Peyer's patch (tissue), 4 donors: ENCODE results near the gene HERPUD1. TPM values are rescaled to one million over a fixed set of nuclear protein-coding genes. Genes with fewer than 3 reads are reported as not detected.

ENCODE experiments used
- DNase-seq, 3 donors: peaks; one replicate each; pipeline ENCODE4 v3.0.0-alpha.2; 2017 to 2019
- H3K27ac ChIP-seq, 4 donors: fragments of 200-600 bp; sonication (generic); one replicate each; pipeline ENCODE4 v1.5.1; 2016 to 2019
- H3K27me3 ChIP-seq, 2 donors: fragments of 200-600 bp; sonication (generic); one replicate each; pipeline ENCODE4 v1.5.1; 2019
- H3K36me3 ChIP-seq, 3 donors: fragments of 200-600 bp; sonication (generic); one replicate each; pipeline ENCODE4 v1.5.1; 2016 to 2019
- H3K4me1 ChIP-seq, 4 donors: fragments of 200-600 bp; sonication (generic); one replicate each; pipeline ENCODE4 v1.5.1; 2016 to 2019
- H3K4me3 ChIP-seq, 4 donors: fragments of 200-600 bp; sonication (generic); 1 replicate in 3 of 4; 2 replicates in 1 of 4; pipeline ENCODE4 v1.5.1; 2016 to 2019; ENCODE audit warnings: mild to moderate bottlenecking in 1 of 4
- H3K9me3 ChIP-seq, 4 donors: fragments of 200-600 bp; sonication (generic); one replicate each; pipeline ENCODE4 v1.5.1; 2016 to 2019; ENCODE audit warnings: mild to moderate bottlenecking in 1 of 4
- POLR2A ChIP-seq, 2 donors: fragments of 450-650 bp; IDR thresholded peaks; one replicate each; pipeline ENCODE4 v1.5.1; 2017; ENCODE audit warnings: antibody characterized with exemption in 2 of 2, mild to moderate bottlenecking in 2 of 2, moderate library complexity in 2 of 2
- total RNA-seq, 4 donors: library from RNA; depleted of rRNA; stranded (reverse); fragments of >200 nt; gene quantifications; one replicate each; pipeline ENCODE4 v1.1.0, GENCODE V29; 2016
- TF ChIP-seq, protein P1 (sequence below), 6 experiments: fragments of 450-650 bp in 4 of 6; fragments of 200-600 bp in 2 of 6; sonication (generic) in 1 of 6; IDR thresholded peaks; one replicate each; pipeline ENCODE4 v1.5.1; 2017 to 2019; ENCODE audit warnings: antibody characterized with exemption in 6 of 6, mild to moderate bottlenecking in 3 of 6, moderate library complexity in 1 of 6

Gene HERPUD1
- total RNA-seq, 4 donors from 2014 or later: 86.0 to 143 (median 108) TPM

DNA sequence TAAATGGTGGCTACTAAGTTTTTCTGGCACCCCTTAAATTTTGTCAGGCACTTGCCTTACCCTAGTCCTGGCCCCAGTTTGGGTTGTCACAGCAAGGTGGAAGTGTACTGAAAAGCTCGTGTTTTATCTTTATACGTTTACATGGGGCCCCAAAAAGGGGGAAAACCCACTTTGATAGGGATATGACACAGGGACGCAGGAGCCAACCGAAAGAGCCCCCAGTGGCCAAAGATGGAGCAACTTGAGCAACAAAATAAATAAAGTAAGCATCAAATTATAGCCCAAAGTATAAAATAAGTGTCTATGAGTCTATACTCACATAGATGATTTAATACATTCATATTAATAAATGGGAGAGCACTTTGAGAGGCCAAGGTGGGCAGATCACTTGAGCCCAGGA, 24.8 kb downstream of the HERPUD1 start:
- no peaks in the 10 kb centered on the region for H3K4me1 ChIP-seq
- no peak for TF ChIP-seq POLR2A (IDR thresholded peaks at IDR 0.05)
- TF ChIP-seq, protein P1, sequence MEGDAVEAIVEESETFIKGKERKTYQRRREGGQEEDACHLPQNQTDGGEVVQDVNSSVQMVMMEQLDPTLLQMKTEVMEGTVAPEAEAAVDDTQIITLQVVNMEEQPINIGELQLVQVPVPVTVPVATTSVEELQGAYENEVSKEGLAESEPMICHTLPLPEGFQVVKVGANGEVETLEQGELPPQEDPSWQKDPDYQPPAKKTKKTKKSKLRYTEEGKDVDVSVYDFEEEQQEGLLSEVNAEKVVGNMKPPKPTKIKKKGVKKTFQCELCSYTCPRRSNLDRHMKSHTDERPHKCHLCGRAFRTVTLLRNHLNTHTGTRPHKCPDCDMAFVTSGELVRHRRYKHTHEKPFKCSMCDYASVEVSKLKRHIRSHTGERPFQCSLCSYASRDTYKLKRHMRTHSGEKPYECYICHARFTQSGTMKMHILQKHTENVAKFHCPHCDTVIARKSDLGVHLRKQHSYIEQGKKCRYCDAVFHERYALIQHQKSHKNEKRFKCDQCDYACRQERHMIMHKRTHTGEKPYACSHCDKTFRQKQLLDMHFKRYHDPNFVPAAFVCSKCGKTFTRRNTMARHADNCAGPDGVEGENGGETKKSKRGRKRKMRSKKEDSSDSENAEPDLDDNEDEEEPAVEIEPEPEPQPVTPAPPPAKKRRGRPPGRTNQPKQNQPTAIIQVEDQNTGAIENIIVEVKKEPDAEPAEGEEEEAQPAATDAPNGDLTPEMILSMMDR (IDR thresholded peaks at IDR 0.05): no peak
- H3K36me3 ChIP-seq: no peaks in the 10 kb centered on the region
- no peak for DNase-seq
- H3K9me3 ChIP-seq: no peaks in the 10 kb centered on the region
- no peak overlapping the region for H3K4me3 ChIP-seq
- H3K27ac ChIP-seq: no peak overlapping the region
- no peaks in the 10 kb centered on the region for H3K27me3 ChIP-seq

DNA sequence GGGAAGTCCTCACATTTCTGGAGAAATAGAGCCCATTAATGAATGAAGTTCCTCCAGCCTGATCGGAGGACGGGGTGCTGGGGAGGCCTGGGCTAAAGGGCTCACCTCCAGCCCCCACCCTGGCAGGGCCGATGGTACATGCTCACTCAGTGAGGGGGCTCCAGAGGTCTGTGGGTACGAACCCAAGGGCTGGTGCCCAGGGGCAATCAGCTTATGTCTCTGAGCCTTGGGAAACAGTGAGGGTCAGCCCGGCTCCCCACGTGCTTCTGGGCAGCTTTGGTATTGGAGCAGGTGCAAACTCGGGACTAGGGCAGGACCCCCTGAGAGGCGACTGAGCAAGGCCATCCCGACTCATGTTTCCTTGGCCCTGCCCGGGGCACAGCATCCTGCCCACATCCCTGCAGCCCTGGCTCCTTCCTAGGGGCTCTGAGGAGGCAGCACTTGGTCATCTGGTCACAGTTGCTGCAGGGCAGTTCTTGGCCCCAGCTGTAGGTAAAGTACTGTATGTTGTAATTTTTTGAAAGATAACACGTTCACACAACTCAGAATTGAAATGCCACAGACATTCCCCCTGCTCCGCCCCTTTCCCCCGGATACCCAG, 28.8 kb downstream of the HERPUD1 start:
- DNase-seq: no peak
- Histone ChIP-seq H3K4me1 (peaks cover 0 to 8% (median 7%) of the 10 kb centered on the region in 4 donors), H3K27me3 (no peaks in the 10 kb centered on the region), H3K4me3 (no peak overlapping the region), H3K36me3 (no peaks in the 10 kb centered on the region), H3K27ac (no peak overlapping the region), H3K9me3 (no peaks in the 10 kb centered on the region)
- TF ChIP-seq, protein P1 (IDR thresholded peaks at IDR 0.05): no peak
- no peak for TF ChIP-seq POLR2A (IDR thresholded peaks at IDR 0.05)

DNA sequence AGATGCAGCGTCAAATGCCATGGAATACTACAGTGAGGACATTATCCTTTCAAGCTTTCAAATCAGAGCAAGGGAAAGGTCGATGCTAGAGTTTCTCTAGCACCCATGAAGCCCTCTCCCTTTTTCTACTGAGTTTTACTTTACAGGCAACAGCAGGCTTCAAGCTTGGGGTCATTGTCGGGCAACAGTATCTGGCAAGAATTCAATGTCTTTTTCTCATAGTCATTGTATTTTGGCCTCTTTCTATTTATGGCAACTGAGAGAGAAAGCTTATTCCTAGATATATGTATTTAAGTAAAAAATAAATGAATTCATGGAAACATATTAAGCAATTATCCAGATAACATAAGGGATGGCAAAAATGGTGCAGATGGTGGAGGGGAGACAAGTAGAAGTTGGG, 29.4 kb downstream of the HERPUD1 start:
- TF ChIP-seq, protein P1 (IDR thresholded peaks at IDR 0.05): no peak
- no peak for TF ChIP-seq POLR2A (IDR thresholded peaks at IDR 0.05)
- DNase-seq: no peak

DNA sequence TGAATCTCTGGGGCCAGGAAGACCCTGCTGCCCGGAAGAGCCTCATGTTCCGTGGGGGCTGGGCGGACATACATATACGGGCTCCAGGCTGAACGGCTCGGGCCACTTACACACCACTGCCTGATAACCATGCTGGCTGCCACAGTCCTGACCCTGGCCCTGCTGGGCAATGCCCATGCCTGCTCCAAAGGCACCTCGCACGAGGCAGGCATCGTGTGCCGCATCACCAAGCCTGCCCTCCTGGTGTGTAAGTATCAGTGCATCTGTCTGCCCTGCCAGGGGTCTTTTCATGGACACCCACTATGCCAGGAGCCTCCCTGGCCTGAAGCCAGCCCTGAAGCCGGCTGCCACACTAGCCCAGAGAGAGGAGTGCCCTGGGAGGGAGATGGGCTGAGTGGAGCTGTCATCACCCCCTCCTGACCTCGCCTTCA, 29.9 kb downstream of the HERPUD1 start, which contains the start of gene CETP:
TSS of gene CETP (plus strand) at position 100 of the 431 bp plus-strand sequence. CDS start at position 130, 30 bp downstream.
- H3K9me3 ChIP-seq: no peaks in the 10 kb centered on the region
- no peak within 1 kb of the TSS for H3K27ac ChIP-seq
- H3K4me1 ChIP-seq: peaks cover 0 to 8% (median 7%) of the 10 kb centered on the region in 4 donors
- no peak for TF ChIP-seq POLR2A (IDR thresholded peaks at IDR 0.05)
- TF ChIP-seq, protein P1 (IDR thresholded peaks at IDR 0.05): no peak
- no peak for DNase-seq
- no peak within 1 kb of the TSS for H3K4me3 ChIP-seq
- no peaks in the 10 kb centered on the region for H3K27me3 ChIP-seq
- H3K36me3 ChIP-seq: no peaks in the 10 kb centered on the region

More for the DNA sequence above, 29.4 kb downstream of the HERPUD1 start:
- no peak overlapping the region for H3K4me3 ChIP-seq
- peaks cover 0 to 8% (median 7%) of the 10 kb centered on the region in 4 donors for H3K4me1 ChIP-seq
- no peaks in the 10 kb centered on the region for H3K36me3 ChIP-seq
- no peaks in the 10 kb centered on the region for H3K27me3 ChIP-seq
- H3K9me3 ChIP-seq: no peaks in the 10 kb centered on the region
- H3K27ac ChIP-seq: no peak overlapping the region

DNA sequence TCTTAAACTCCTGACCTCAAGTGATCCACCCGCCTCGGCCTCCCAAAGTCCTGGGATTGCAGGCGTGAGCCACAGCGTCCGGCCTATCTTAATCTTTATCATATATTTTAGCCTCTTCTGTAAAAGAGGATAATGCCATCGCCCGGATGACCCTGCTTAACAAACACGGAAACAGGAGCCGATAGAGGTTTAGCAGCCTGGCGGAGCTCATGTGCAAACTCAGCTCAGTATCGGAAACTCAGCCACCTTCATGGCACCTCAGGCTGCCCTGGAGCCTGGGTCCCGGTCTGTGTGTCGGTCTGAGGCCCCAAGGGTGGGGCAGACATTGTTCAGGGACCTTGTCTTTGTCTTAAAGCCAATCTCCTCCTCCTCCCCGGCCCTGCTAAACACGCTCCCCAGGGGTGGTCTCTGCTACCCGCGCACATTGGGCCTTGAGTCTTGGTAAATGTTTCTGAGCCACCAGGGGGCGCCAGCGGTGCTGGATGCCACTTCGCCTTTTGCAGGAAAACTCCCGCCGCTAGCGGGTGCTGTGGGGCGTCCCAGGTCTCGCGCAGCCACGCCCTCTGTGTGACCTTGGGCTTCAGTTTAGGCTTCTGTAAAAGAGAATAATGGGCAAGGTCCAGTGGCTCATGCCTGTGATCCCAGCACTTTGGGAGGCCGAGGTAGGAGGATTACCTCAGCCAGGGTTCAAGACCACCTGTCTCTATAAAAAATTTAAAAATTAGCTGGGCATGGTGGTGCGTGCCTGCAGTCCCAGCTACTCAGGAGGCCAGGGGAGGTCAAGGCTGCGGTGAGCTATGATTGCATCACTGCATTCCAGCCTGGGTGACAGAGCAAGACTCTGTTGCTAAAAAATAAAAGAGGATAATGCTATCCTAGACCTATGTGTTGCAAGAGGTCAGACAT, 32.6 kb downstream of the HERPUD1 start:
- peaks cover 0 to 8% (median 7%) of the 10 kb centered on the region in 4 donors for H3K4me1 ChIP-seq
- H3K27ac ChIP-seq: peak overlapping the region in 1 of 4 donors; percentile 18
- no peaks in the 10 kb centered on the region for H3K27me3 ChIP-seq

More for the DNA sequence above, 32.6 kb downstream of the HERPUD1 start:
- TF ChIP-seq, protein P1 (IDR thresholded peaks at IDR 0.05): peak; percentile 97 to 100 (median 99)
- peak in 1 of 2 donors; percentile 13 for TF ChIP-seq POLR2A (IDR thresholded peaks at IDR 0.05)
- no peaks in the 10 kb centered on the region for H3K9me3 ChIP-seq
- peak; percentile 96 to 98 (median 98) for DNase-seq
- H3K36me3 ChIP-seq: no peaks in the 10 kb centered on the region
- H3K4me3 ChIP-seq: no peak overlapping the region
